Colonic mucosa (tissue), 4 donors: ENCODE results near the gene TRIM65. TPM values are rescaled to one million over a fixed set of nuclear protein-coding genes. Genes with fewer than 3 reads are reported as not detected.

ENCODE experiments used
- DNase-seq: peaks from one replicate; pipeline ENCODE4 v3.0.0-alpha.2; 2020
- H3K27ac ChIP-seq: fragments of 200-600 bp; one replicate; pipeline ENCODE4 v1.8.0; 2021
- H3K27me3 ChIP-seq: fragments of 200-600 bp; one replicate; pipeline ENCODE4 v1.8.0; 2021
- H3K36me3 ChIP-seq: fragments of 200-600 bp; one replicate; pipeline ENCODE4 v1.8.0; 2021
- H3K4me1 ChIP-seq: fragments of 200-600 bp; one replicate; pipeline ENCODE4 v1.8.0; 2021; ENCODE audit warnings: mild to moderate bottlenecking
- H3K4me3 ChIP-seq: fragments of 200-600 bp; one replicate; pipeline ENCODE4 v1.8.0; 2021
- H3K9ac ChIP-seq, 2 donors: one replicate each; pipeline ENCODE4 v1.7.0; 2013; ENCODE audit warnings: control low read depth in 2 of 2, low read depth in 2 of 2, low read length in 2 of 2
- H3K9me3 ChIP-seq: fragments of 200-600 bp; one replicate; pipeline ENCODE4 v1.8.0; 2021
- intact Hi-C: fragments of 100-400 bp; cut with DNase I; formaldehyde crosslinking; loops from one replicate; pipeline ENCODE4 v1.14.1; 2022
- total RNA-seq, 2 donors: library from RNA; stranded (reverse); fragmentation: NEBNext Ultra II Directional in 1 of 2; extraction: Animal tissue kit (Norgen Biotek cat#: 25700) in 1 of 2; gene quantifications; one replicate each; pipeline ENCODE4 v1.2.1, GENCODE V29; 2021
- TF ChIP-seq, protein P1 (sequence below): fragments of 200-600 bp; IDR thresholded peaks from one replicate; pipeline ENCODE4 v1.8.0; 2022; ENCODE audit warnings: antibody characterized with exemption, mild to moderate bottlenecking
- donor health status: healthy.
- donor health status: DM: no; HTN: no; CAD: no.
- donor health status: DM: no; HTN: no; CAD: no.

TRIM65 gene
- total RNA-seq, 2 donors from 2014 or later: 14.5 to 26.0 TPM

DNA sequence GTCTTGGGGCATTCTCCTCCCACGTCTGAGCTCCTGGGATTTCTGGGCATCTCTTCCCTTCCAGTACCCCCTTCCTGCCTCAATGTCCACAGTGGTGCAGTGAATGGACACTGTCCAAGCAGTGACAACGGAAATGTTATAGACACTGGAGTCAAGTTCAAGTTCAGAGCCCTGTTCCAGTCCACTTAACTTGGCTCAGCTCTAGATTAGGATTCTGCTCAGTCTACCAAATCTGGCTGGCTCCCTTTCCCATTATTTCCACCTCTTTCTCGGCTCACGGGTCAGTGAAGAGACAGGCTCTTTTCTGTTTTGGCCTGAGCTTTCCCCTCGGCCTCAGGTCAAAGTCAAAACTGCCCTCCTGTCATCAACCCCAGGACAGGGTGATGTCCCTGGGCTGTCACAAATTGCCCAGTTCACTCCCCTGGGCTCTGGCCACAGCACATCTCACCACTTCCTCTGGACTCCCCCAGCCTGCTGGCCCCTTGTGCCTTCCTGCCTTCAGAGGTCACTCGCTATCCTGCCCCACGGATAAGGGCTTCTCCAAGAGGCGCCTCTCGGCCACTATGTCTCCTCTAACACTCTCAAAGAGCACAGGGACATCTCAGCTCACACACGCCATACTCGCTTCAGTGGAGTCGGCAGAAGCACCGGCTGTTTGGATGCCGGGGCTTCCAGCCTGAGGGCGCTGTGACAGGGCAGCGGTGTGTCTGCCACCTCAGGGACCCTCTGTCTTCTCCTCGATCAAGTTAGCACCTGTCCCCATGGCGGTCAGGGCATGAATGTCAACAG, 25.6 kb upstream of the TRIM65 start:
- no peak for DNase-seq
- intact Hi-C loops: no loop called here
- H3K27me3 ChIP-seq: no peaks in the 10 kb centered on the region
- no peaks in the 10 kb centered on the region for H3K36me3 ChIP-seq
- no peak overlapping the region for H3K27ac ChIP-seq
- H3K9ac ChIP-seq: no peak overlapping the region
- H3K4me3 ChIP-seq: no peak overlapping the region
- TF ChIP-seq, protein P1, sequence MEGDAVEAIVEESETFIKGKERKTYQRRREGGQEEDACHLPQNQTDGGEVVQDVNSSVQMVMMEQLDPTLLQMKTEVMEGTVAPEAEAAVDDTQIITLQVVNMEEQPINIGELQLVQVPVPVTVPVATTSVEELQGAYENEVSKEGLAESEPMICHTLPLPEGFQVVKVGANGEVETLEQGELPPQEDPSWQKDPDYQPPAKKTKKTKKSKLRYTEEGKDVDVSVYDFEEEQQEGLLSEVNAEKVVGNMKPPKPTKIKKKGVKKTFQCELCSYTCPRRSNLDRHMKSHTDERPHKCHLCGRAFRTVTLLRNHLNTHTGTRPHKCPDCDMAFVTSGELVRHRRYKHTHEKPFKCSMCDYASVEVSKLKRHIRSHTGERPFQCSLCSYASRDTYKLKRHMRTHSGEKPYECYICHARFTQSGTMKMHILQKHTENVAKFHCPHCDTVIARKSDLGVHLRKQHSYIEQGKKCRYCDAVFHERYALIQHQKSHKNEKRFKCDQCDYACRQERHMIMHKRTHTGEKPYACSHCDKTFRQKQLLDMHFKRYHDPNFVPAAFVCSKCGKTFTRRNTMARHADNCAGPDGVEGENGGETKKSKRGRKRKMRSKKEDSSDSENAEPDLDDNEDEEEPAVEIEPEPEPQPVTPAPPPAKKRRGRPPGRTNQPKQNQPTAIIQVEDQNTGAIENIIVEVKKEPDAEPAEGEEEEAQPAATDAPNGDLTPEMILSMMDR: no peak
- H3K4me1 ChIP-seq: no peaks in the 10 kb centered on the region
- no peaks in the 10 kb centered on the region for H3K9me3 ChIP-seq

DNA sequence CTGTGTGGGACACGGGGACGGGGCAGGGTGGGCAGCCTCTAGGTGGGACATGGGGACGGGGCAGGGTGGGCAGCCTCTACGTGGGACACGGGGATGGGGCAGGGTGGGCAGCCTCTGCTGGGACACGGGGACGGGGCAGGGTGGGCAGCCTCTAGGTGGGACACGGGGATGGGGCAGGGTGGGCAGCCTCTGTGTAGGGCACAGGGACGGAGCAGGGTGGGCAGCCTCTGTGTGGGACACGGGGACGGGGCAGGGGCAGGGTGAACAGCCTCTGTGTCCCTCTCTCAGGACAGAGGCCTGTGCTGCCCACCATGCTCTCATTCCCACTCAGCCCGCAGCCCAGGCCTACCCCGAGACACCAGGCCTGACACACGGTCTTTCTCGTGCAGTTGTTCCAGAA, 24.8 kb upstream of the TRIM65 start:
- no peak overlapping the region for H3K4me3 ChIP-seq
- no peaks in the 10 kb centered on the region for H3K4me1 ChIP-seq
- intact Hi-C loops: no loop called here
- TF ChIP-seq, protein P1: no peak
- no peak for DNase-seq
- H3K27ac ChIP-seq: no peak overlapping the region
- H3K27me3 ChIP-seq: no peaks in the 10 kb centered on the region
- no peaks in the 10 kb centered on the region for H3K9me3 ChIP-seq
- H3K36me3 ChIP-seq: no peaks in the 10 kb centered on the region
- H3K9ac ChIP-seq: no peak overlapping the region

DNA sequence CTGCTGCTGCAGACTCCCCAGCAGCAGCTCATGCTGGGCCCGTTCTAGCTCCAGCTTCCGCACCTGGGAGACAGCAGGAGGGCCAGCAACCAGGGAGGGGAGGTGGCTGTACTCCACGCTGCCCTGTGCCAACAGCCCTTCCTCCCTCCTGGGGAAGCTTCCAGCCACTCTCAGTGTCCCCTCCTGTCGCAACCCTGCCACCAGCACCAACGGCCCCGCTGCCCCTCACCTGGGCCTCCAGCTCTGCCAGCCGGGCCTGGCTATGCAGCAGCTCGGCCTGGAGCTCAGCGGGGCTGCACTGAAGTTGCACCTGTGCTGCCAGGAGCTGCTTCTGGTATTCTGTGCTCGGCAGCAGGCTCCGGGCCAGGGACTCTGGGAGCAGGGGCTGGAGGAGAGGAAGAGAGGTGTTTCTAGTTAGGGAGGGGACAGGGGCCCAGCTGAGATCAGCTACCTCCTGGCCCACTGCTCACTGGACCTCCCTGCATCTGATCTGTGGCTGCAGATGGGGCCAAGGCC, 23.4 kb upstream of the TRIM65 start:
- no peaks in the 10 kb centered on the region for H3K27me3 ChIP-seq
- intact Hi-C loops: no loop called here
- H3K27ac ChIP-seq: no peak overlapping the region
- H3K36me3 ChIP-seq: no peaks in the 10 kb centered on the region
- TF ChIP-seq, protein P1: no peak
- no peaks in the 10 kb centered on the region for H3K4me1 ChIP-seq
- H3K4me3 ChIP-seq: no peak overlapping the region
- no peak for DNase-seq
- H3K9me3 ChIP-seq: no peaks in the 10 kb centered on the region
- H3K9ac ChIP-seq: no peak overlapping the region

DNA sequence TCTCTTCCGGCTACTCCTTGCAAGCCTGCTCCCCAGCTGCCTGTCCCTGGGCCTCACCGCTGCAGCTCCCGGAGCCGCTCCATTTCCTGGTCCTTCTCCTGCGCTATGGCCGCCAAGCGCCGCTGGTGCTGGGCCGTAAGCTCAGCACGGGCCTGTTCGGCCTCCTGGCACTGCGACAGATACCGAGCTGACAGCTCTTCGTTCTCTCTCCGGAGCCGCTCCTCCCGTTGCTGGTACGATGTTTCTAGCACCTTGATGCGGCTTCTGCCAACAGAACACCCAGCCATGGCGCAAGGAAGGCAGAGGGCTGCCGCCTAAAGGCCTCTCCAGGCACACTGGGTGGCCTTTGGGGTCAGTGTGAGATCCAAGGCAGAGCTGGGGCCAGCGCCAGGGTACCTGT, 22.9 kb upstream of the TRIM65 start:
- Histone ChIP-seq H3K4me1 (no peaks in the 10 kb centered on the region), H3K4me3 (no peak overlapping the region), H3K9me3 (no peaks in the 10 kb centered on the region), H3K36me3 (no peaks in the 10 kb centered on the region), H3K9ac (no peak overlapping the region), H3K27ac (no peak overlapping the region), H3K27me3 (no peaks in the 10 kb centered on the region)
- intact Hi-C loops: no loop called here
- TF ChIP-seq, protein P1: no peak
- no peak for DNase-seq

DNA sequence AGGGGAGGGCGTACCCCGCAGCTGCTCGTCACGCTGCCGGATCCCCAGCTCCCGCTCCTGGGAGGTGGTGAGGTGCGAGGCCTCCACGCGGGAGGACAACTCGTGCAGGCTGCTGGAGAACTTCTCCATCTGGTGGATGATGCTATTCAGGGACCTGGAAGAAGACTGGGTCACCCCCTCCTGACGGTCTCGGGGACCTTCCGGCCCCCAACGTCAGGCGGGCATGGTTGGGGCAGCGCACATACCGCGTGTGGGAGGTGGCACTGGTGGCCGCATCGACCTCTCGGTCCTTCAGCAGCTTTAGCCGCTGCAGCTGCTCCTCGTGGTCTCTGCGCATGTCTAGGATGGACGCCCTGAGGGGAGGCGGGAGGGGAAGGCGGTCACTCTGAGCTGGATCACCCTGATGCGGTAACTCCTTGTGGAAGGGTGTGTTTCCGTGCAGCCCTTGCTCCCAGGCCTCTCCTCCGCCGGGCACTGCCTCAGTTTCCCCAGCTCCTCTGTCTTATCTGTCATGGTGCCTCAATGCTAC, 21.2 kb upstream of the TRIM65 start:
- H3K36me3 ChIP-seq: no peaks in the 10 kb centered on the region
- no peaks in the 10 kb centered on the region for H3K4me1 ChIP-seq
- DNase-seq: no peak
- H3K9ac ChIP-seq: no peak overlapping the region
- TF ChIP-seq, protein P1: no peak
- intact Hi-C loops: no loop called here
- no peak overlapping the region for H3K4me3 ChIP-seq
- no peaks in the 10 kb centered on the region for H3K9me3 ChIP-seq
- no peak overlapping the region for H3K27ac ChIP-seq
- no peaks in the 10 kb centered on the region for H3K27me3 ChIP-seq
